OCI-LY7 (cell line): ENCODE data around the gene HYOU1. TPM values are rescaled to one million over a fixed set of nuclear protein-coding genes. Genes with fewer than 3 reads are reported as not detected.

Experiments
- BruUV-seq: library from RNA; stranded (reverse); fragments of 400-500 nt; replicated peaks from 2 replicates; lab custom pipeline; 2021; lab: Mats Ljungman, UMichigan
- CTCF ChIA-PET: fragments of 300-600 bp; sonication (Branson Sonifier 250); formaldehyde crosslinking; loops from one replicate; lab custom pipeline; 2022; ENCODE audit warnings: antibody characterized with exemption; ENCODE audit not compliant: unreplicated experiment; lab: Charles Lee
- POLR2A ChIA-PET: fragments of 300-600 bp; sonication (Branson Sonifier 250); formaldehyde crosslinking; loops from one replicate; lab custom pipeline; 2022; ENCODE audit warnings: antibody characterized with exemption; lab: Charles Lee
- DNase-seq: peaks from one replicate; pipeline ENCODE4 v3.0.0-alpha.2; 2015; ENCODE audit warnings: low spot score
- H2AFZ ChIP-seq: fragments of 200-600 bp; sonication (generic), shearing (Covaris generic); 2 replicates; pipeline ENCODE4 v1.6.1; 2014; ENCODE audit warnings: mild to moderate bottlenecking, antibody characterized with exemption, low read length, moderate library complexity
- H3K27ac ChIP-seq: fragments of 200-600 bp; sonication (generic); 2 replicates; pipeline ENCODE4 v1.5.1; 2014; ENCODE audit warnings: mixed run types, low read depth, mild to moderate bottlenecking, moderate library complexity, low read length, inconsistent platforms; ENCODE audit not compliant: poor library complexity, severe bottlenecking
- H3K36me3 ChIP-seq: fragments of 200-600 bp; sonication (generic); 2 replicates; pipeline ENCODE4 v1.6.1; 2014; ENCODE audit warnings: mild to moderate bottlenecking, antibody characterized with exemption, low read length, moderate library complexity, mixed read lengths; ENCODE audit not compliant: insufficient read depth
- H3K4me1 ChIP-seq: fragments of 200-600 bp; sonication (generic); 2 replicates; pipeline ENCODE4 v1.5.1; 2014; ENCODE audit warnings: mild to moderate bottlenecking, low read length; ENCODE audit not compliant: insufficient read depth, poor library complexity, severe bottlenecking
- H3K4me2 ChIP-seq: fragments of 200-600 bp; sonication (generic); 2 replicates; pipeline ENCODE4 v1.6.1; 2014; ENCODE audit warnings: mild to moderate bottlenecking, low read length
- H3K4me3 ChIP-seq: fragments of 200-600 bp; sonication (generic); 2 replicates; pipeline ENCODE4 v1.5.1; 2014; ENCODE audit warnings: mild to moderate bottlenecking, low read depth, low read length; ENCODE audit not compliant: poor library complexity, severe bottlenecking
- H3K79me2 ChIP-seq: fragments of 200-600 bp; sonication (generic); 2 replicates; pipeline ENCODE4 v1.6.1; 2016; ENCODE audit warnings: low read depth, mild to moderate bottlenecking, low read length, moderate library complexity, mixed read lengths; ENCODE audit not compliant: insufficient read depth
- H3K9me2 ChIP-seq: fragments of 200-600 bp; sonication (generic); 2 replicates; pipeline ENCODE4 v1.6.1; 2016; ENCODE audit warnings: mild to moderate bottlenecking, low read length, mixed read lengths; ENCODE audit not compliant: insufficient read depth
- H3K9me3 ChIP-seq: fragments of 200-600 bp; sonication (generic); 2 replicates; pipeline ENCODE4 v1.6.1; 2014; ENCODE audit warnings: mild to moderate bottlenecking, mixed run types, low read length, mixed read lengths
- H4K20me1 ChIP-seq: fragments of 200-600 bp; sonication (generic); 2 replicates; pipeline ENCODE4 v1.6.1; 2014; ENCODE audit warnings: mild to moderate bottlenecking, antibody characterized with exemption, low read length, moderate library complexity, mixed read lengths; ENCODE audit not compliant: insufficient read depth
- EZH2phosphoT487 ChIP-seq: fragments of 200-600 bp; sonication (generic); IDR thresholded peaks from 2 replicates; pipeline ENCODE4 v1.6.1; 2018; ENCODE audit warnings: low read depth, borderline replicate concordance, mild to moderate bottlenecking, mixed run types, antibody characterized with exemption, low read length, moderate library complexity, mixed read lengths
- intact Hi-C: fragments of 100-400 bp; cut with micrococcal nuclease; formaldehyde crosslinking; loops from one replicate; pipeline ENCODE4 v1.10.0; 2022; ENCODE audit not compliant: unreplicated experiment
- total RNA-seq, 2 experiments: library from RNA; depleted of rRNA in 1 of 2; stranded (reverse); fragments of >200 nt in 1 of 2; shearing (Covaris generic) in 1 of 2; gene quantifications; 2 replicates each; pipeline ENCODE4 v1.2.3, GENCODE V29; 2014 to 2022
- TF ChIP-seq, protein P1 (sequence below): fragments of 200-600 bp; sonication (generic); conservative IDR thresholded peaks from 2 replicates; pipeline ENCODE4 v1.5.1; 2014; ENCODE audit warnings: mild to moderate bottlenecking, antibody characterized with exemption, low read length, moderate library complexity, mixed read lengths

The HYOU1 gene
- total RNA-seq, 2 experiments from 2014 or later = 86.6 to 117 TPM

DNA sequence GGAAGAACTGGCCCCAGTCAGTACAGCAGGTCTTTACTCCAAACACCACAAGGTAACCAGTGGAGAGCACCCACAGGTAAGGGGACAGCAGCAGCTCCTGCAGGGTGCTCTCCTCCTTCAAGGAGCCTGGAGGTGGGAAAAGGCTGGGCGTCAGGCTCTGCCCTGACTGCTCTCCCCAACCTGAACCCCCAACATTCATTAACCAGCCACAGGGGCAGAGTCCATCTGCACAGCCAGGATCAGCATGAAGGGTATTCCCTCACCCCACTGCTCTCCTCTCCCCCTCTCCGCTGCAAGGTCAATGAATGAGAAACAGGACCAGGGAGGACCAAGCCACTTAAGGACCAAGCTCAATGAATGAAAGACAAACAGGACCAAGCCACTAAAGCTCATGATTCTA, 30.0 kb downstream of the HYOU1 start:
- no peaks in the 10 kb centered on the region for H3K9me2 ChIP-seq
- DNase-seq = no peak
- H4K20me1 ChIP-seq = no peaks in the 10 kb centered on the region
- peaks cover 42% of the 10 kb centered on the region for H3K36me3 ChIP-seq
- H3K4me3 ChIP-seq = no peak overlapping the region
- peaks cover 6% of the 10 kb centered on the region; the same call in 1 of the 2 replicates for H3K79me2 ChIP-seq
- no peaks in the 10 kb centered on the region for H3K9me3 ChIP-seq
- ChIA-PET CTCF (no interaction called here), POLR2A (no interaction called here)
- no TSS peak for BruUV-seq
- peaks cover 21% of the 10 kb centered on the region for H3K4me1 ChIP-seq
- H3K27ac ChIP-seq = no peak overlapping the region
- TF ChIP-seq, protein P1, sequence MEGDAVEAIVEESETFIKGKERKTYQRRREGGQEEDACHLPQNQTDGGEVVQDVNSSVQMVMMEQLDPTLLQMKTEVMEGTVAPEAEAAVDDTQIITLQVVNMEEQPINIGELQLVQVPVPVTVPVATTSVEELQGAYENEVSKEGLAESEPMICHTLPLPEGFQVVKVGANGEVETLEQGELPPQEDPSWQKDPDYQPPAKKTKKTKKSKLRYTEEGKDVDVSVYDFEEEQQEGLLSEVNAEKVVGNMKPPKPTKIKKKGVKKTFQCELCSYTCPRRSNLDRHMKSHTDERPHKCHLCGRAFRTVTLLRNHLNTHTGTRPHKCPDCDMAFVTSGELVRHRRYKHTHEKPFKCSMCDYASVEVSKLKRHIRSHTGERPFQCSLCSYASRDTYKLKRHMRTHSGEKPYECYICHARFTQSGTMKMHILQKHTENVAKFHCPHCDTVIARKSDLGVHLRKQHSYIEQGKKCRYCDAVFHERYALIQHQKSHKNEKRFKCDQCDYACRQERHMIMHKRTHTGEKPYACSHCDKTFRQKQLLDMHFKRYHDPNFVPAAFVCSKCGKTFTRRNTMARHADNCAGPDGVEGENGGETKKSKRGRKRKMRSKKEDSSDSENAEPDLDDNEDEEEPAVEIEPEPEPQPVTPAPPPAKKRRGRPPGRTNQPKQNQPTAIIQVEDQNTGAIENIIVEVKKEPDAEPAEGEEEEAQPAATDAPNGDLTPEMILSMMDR = no peak
- no peak for TF ChIP-seq EZH2phosphoT487
- intact Hi-C loops = no loop called here
- H3K4me2 ChIP-seq = no peak overlapping the region
- H2AFZ ChIP-seq = no peak overlapping the region

DNA sequence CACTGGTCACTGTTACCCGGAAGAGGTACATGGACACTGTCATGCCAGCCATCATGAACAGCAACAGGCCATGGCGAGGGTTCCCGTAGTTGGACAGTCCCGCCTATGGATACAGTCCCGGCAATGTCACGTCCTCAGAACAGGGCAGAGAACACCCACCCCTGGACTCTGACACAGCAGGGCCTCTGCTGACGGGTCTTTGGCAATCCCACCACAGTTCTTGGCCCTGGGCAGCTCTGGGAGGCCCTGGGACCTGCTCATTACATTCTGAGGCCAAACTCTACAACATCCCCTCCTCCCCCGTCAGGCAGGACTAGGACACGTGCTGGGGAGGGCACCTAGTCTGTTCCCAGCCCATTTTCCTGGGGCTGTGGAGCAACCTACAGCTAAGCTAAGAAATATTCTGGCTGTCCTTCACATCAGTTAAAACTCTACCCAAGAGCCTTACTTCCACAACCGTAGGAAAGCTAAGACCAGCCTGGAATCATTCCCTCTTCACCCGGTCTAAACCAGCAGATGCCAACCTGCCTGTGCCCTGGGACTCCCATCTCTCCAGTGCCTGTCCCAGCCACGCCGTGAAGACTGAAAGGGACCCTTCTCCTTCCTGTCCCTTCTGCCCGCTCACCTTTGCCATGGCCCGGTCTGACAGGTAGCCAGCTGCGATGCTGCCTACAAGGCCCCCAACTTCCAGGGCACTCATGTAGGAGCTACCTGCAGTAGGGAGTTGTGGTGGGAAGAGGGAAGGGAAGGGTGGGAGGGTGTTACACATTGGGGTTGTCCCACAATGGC, 30.8 kb downstream of the HYOU1 start:
- ChIA-PET CTCF (no interaction called here), POLR2A (interaction anchor here (0.6 kb wide), 1 partner anchor 1148 kb away, joined by 4 read pairs; no protein-coding TSS in a partner anchor)
- Histone ChIP-seq H3K36me3 (peaks cover 50% of the 10 kb centered on the region), H3K27ac (no peak overlapping the region), H2AFZ (no peak overlapping the region), H3K9me2 (no peaks in the 10 kb centered on the region), H3K4me1 (peaks cover 24% of the 10 kb centered on the region), H3K79me2 (peaks cover 13% of the 10 kb centered on the region; the same call in 1 of the 2 replicates), H3K4me2 (no peak overlapping the region), H3K4me3 (no peak overlapping the region), H3K9me3 (no peaks in the 10 kb centered on the region), H4K20me1 (no peaks in the 10 kb centered on the region)
- no TSS peak for BruUV-seq
- no peak for DNase-seq
- intact Hi-C loops = no loop called here
- TF ChIP-seq, protein P1 = no peak
- TF ChIP-seq EZH2phosphoT487 = no peak

DNA sequence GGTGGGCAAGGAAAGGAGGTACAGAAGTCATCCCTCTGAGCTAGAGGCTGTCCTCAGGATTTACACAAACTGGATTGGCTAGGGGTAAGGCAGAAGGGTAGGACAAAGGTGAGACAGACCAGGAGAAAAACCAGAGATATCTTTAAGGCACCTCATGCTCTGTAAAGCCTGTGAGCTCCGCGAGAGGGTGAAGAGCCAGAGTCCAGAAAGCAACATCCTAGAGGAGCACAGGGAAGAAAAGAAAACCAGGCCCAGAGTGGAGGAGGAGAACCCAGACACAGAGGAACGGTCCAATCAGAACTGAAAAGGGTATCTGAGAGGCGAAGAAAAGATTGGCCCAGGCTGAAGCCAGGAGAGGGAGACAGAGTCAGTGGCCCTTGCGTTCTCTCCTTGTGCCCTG, 31.5 kb downstream of the HYOU1 start:
- Histone ChIP-seq H3K4me1 (peaks cover 26% of the 10 kb centered on the region), H3K4me3 (no peak overlapping the region), H4K20me1 (no peaks in the 10 kb centered on the region), H3K27ac (no peak overlapping the region), H2AFZ (no peak overlapping the region), H3K9me3 (no peaks in the 10 kb centered on the region), H3K4me2 (no peak overlapping the region), H3K9me2 (no peaks in the 10 kb centered on the region), H3K36me3 (peaks cover 54% of the 10 kb centered on the region), H3K79me2 (peaks cover 19% of the 10 kb centered on the region; the same call in 1 of the 2 replicates)
- BruUV-seq = no TSS peak
- intact Hi-C loops = no loop called here
- DNase-seq = no peak
- ChIA-PET CTCF (interaction anchor here (1.0 kb wide), 1 partner anchor 30 kb away, joined by 3 read pairs; no protein-coding TSS in a partner anchor), POLR2A (no interaction called here)
- TF ChIP-seq, protein P1 = no peak
